HG03280 (cell line): ENCODE results near the gene HOXC11.

Experiments
- ATAC-seq: cut with Tn5 transposase; IDR thresholded peaks from one replicate; pipeline ENCODE4 v1.9.1; 2021; ENCODE audit warnings: mild to moderate bottlenecking, moderate library complexity; ENCODE audit not compliant: unreplicated experiment

HOXC11 gene

DNA sequence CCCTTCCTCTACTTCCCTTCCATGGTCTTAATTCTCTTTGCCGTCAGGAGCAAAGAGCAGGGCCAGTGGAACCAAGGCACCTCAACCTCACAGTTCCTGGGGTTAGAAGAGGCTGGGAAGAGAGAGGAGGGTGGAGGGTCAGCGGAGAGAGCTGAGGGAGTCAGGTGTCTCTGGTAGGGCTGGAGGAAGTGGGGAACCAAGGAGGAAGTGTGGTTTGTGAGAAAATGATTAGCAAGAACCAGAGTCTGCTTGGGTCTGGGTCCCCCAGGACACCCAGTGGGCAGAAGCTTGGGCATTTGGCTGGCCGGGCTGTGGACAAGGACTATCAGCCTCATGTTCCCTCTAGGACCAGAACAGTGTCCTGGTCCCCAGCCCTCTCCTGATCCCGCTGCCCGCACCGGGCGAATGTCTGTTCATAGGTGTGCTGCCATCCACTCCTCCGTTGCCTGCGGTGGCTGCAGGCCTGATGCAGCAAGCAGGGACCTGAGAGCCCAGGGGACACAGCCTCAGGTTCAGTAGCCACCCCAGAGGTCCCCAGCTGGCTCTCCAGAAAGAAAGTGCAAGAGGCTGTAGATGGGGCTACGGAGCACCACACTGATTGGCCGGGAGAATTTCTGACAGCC is 15.9 kb upstream of the HOXC11 start:
- ATAC-seq, result no peak

DNA sequence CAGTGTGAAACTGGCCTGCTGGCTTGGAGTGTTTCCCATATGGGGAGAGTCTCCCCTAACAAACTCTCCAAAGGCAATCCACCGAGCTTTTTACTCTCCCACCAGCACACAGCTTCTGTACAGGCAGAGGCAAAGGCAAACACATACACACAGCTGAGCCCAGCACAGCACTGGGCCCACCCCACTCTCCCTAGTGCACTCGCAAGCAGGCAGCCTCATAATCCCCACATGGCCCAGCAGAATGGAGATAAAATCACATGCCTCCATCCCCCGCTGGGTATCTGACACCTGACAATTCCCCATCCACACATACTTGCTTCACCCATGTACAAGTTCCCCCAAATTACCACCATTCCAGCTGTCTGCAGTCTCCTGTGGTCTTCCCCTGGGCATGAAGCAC is 14.8 kb upstream of the HOXC11 start:
- ATAC-seq, result no peak

GRCh38 chr12:53959314-53959713 is 13.6 kb upstream of the HOXC11 start:
- ATAC-seq, result no peak

DNA sequence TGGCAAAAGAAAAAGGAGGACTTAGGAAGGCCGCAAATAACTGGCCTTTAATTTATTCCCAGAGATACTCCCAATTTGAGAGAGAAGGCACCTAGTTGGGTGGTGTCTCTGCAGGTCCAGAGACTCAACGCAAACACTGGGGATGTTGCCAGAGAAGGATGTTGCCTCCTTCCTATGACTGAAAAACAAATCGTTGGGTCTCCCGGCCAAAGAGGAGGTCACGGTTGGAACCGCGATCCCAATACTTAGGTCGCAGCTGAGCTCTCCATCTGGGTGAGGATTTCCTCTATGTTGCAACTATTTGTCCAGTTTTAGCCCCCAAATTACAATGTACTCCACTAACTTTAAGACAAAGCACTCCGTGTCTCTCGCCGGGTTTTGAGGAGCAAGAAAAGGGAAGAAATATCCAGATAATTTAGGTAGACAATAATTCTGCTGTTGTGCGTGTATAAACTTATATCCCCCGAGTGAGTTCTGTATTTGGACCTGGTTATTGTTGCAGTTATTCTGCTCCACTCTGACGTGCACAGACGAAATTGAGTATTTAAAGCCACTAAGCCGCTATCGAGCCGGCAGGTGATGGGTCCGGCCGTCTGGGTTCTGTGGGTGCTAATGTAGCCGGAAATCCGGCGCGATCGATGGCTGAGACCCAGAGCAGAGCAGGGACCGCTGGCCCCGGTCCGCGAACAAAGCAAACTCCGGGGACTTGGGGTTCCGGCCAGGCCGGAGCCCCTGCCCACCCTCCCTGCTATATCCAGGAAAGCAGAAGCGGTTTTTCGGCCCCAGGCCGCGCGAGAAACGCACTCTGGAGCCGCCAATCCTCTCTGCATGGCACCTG is 12.5 kb upstream of the HOXC11 start:
- ATAC-seq, result no peak

DNA sequence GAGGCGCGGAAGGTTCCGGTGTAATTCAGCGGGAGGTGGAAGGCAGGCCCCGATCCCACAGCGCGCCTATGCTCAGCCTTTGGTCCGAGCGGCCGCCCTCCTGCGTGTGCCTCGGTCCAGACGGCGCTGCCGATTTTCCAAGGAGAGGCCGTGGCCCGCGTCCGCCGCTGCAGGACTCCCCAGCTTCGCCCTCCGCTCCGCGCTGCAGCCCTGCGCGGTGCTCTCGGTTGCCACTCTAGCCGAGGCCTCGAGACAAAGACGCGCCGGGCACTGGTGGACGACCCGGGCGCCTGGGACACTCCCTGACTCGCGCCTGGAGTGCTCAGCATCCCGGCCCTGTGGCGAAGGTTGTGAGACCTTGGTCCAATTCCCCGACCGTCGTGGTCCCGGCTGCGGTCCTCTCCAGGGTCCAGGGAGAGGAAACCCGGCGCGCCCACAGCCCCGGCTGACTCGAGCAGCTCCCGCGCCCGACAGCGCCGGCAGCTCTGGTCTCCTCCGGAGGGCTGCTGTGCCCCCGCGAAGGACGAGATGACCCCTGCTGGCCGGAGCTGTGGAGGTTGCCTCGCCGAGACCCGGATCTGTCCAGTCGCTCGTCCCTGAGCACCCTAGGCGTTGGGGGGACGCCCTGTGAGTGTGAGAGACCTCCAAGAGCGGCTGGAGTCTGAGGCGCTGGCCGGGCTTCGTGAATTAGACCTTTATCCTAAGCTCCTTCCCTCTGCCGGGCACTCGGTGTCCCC is 11.7 kb upstream of the HOXC11 start:
- no peak for ATAC-seq

GRCh38 chr12:53963005-53963404 is 9.9 kb upstream of the HOXC11 start:
- ATAC-seq, result no peak

DNA sequence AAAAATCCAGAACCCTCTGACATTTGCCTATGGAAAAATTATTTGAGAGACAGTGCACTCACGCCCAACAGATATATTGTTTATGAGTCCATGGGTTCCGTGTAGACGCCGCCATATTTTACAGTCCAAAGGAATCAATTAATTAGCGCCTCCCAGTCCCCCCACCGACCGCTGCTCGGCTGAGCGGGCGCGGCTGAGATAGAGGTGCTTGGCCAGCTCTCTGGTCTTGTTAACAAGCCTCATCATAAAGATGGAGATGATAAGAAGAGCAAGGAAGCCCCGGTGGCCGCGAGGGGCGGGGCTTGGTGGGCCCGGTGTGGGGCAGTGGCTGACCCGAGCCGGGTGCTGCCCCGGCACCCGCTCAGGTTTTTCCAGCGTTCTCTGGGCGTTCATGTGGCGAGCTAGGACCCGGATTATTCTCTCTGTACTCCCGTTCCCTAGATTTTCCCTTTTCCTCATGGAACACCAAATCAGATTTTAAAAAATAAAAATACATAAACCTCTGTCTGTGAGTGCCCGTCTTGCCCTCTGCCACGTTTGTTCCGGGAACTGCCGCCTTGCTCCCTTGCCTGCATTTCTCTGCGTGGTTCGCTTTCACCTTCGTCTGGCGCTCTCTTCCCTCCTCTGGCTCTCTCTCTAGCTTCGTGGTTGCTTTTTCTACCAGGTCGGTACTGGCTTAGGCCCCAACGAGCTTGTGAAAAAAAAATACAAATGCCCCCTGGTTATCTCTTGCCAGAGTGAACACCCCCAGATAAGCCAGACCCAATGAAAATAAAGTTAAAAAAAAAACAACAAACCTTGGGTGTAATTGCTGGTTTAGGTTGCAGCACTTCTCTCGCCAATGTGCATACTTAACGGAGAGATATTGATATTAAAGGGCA is 9.3 kb upstream of the HOXC11 start:
- ATAC-seq, result no peak

DNA sequence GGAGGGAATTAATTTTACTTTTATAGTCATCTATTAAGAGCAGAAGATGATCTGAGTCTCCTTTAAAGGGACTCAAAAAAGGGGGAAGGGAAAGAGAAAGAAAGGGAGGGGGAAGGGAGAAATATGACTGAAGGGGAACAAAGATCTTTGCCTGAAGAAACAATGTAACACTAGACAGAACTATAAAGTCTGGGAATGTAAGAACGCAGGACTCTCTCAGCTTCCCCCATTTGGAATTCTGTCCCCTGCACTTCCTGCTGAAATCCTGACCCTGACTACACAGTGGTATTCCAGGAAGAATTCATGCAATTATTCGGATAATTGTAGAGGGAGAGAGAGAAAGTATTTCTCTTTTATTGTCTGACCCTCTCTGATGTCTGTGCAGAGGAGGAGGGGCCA is 8.6 kb upstream of the HOXC11 start:
- no peak for ATAC-seq

- ATAC-seq, result no peak
Measured at GRCh38 chr12:53965281-53966084, 7.4 kb upstream of the HOXC11 start.

- ATAC-seq, result no peak
Measured at GRCh38 chr12:53966085-53966384, 6.9 kb upstream of the HOXC11 start.

GRCh38 chr12:53966385-53967133 is 6.4 kb upstream of the HOXC11 start:
- ATAC-seq, result no peak

DNA sequence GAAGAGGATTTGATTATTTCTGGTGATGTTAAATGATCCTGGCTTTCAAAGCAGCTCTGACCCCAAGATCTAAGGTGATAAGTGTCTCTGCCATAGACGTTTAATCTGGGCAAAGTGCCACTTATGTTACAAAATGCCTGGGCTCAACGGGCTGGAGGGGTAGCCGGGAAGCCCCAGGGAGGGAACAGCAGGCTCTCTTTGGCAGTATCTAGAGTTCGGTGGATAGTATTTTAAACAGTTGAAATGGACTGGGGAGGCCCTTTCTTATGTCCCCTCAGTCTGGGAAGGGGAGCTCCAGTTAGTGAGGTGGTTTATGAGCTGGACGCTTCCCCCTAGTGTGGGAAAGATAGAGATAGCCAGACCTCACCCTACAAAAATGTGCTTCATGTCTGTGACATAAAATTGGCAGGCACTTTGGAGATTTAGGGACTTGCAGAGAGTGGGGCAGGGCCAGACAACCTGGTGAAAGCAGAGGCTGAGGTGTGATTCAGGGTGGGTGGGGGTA is 5.5 kb upstream of the HOXC11 start:
- no peak for ATAC-seq

GRCh38 chr12:53968214-53969127 is 4.5 kb upstream of the HOXC11 start:
- ATAC-seq, result no peak

GRCh38 chr12:53969588-53970259 is 3.2 kb upstream of the HOXC11 start:
- no peak for ATAC-seq

GRCh38 chr12:53970451-53970850 is 2.5 kb upstream of the HOXC11 start:
- ATAC-seq, result no peak

GRCh38 chr12:53971129-53971528 is 1.8 kb upstream of the HOXC11 start:
- ATAC-seq, result no peak

DNA sequence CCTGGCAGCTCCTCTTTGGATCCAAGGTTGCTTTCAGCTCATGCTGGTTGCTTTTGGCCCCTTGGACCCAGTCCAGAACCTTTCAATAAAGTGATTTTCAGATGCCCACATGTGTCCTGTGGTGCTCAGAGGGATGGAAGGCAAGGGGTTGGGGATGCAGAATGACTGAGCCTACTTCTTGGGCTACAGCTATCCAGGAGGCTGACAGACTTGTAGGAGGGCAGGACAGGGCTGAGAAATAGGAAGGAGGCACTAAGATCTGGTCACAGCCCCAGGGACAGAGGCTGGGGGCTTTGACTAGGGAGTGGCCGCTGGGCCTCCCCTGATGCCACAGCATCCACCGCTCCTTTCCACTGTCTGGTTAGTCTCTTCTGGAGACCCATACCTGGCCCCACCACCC is 1.2 kb upstream of the HOXC11 start:
- ATAC-seq, result no peak
